HG03175 (cell line): Measurements from ENCODE around the gene SLC25A43.
"Not testable (repeated sequence)": the region's sequence is repeated elsewhere in the genome, so short reads cannot be mapped to it uniquely, and the experiment has no call there.

Source experiments
- ATAC-seq: cut with Tn5 transposase; IDR thresholded peaks from one replicate; pipeline ENCODE4 v1.9.1; 2021; ENCODE audit warnings: mild to moderate bottlenecking, moderate library complexity; ENCODE audit not compliant: unreplicated experiment

Gene SLC25A43

GRCh38 chrX:119398974-119399771 is at the start of gene SLC25A43:
SLC25A43 (plus strand) TSS chrX:119399336; CDS start chrX:119399404, 68 bp downstream.
- ATAC-seq: peak; percentile 95

- no peak for ATAC-seq
These were observed 39.3 kb upstream of the SLC25A43 start for GRCh38 chrX:119359618-119360382.

DNA sequence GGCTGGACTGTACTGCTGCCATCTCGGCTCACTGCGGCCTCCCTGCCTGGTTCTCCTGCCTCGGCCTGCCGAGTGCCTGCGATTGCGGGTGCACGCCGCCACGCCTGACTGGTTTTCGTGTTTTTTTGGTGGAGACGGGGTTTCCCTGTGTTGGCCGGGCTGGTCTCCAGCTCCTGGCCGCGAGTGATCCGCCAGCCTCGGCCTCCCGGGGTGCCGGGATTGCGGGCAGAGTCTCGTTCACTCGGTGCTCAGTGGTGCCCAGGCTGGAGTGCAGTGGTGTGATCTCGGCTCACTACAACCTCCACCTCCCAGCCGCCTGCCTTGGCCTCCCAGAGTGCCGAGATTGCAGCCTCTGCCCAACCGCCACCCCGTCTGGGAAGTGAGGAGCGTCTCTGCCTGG is 37.7 kb upstream of the SLC25A43 start:
- ATAC-seq: not testable (repeated sequence)

DNA sequence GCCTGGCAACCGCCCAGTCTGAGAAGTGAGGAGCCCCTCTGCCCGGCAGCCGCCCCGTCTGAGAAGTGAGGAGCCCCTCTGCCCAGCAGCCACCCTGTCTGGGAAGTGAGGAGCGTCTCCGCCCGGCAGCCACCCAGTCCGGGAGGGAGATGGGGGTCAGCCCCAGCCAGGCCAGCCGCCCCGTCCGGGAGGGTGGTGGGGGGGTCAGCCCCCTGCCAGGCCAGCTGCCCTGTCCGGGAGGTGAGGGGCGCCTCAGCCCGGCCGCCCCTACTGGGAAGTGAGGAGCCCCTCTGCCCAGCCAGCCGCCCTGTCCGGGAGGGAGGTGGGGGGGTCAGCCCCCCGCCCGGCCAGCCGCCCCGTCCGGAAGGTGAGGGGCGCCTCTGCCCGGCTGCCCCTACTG is 37.1 kb upstream of the SLC25A43 start:
- ATAC-seq: not testable (repeated sequence)

- ATAC-seq: no peak
These were observed 35.7 kb upstream of the SLC25A43 start for GRCh38 chrX:119363391-119363790.

DNA sequence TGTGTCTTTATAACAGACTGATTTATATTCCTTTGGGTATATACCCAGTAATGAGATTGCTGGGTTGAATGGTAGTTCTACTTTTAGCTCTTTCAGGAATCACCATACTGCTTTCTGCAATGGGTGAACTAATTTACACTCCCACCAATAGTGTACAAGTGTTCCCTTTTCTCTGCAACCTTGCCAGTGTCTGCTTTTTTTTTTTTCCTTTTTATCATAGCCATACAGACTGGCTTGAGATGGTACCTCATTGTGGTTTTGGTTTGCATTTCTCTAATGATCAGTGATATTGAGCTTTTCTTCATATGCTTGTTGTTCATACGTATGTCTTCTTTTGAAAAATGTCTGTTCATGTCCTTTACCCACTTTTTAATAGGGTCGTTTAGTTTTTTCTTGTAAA is 27.3 kb upstream of the SLC25A43 start:
- not testable (repeated sequence) for ATAC-seq

- no peak for ATAC-seq
These were observed 24.4 kb upstream of the SLC25A43 start for GRCh38 chrX:119374736-119375135.

DNA sequence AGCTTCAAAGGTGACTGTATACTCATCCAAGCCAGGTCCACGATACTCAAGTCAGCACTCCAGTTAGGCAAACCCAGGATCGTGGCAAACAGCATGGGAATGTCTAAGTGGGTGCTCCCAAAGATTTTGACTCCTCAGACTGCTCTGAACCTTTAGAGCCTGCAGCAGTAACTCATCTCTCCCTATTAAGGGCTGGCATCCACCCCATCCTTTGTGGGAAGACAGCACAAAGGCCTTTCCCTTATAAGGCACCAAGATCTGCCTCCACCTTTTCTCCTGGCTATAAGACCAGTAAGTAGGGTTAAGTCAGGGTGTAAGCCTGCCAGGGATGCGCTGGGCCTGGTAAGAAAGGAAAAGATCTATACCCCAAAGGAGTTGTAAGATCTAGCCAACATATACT is 23.6 kb upstream of the SLC25A43 start:
- ATAC-seq: no peak

DNA sequence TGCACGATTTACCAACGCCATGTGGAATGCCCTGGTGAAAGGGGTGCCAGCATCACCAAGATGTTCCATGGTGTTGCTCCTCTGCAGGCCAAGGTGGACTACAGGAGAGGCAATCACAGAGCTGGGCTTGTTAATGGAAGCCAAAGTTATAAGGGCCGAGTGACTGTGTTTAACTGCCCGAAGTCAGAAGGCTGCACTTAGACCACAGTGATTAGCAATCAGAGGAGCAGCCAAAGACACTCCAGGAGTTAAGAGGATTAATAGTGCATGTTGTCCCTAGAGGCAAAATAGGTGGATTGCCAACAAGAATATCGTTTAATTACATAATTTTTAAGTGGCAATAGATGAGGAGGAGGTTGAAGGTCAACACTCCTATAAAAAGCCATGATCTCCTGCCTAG is 22.8 kb upstream of the SLC25A43 start:
- no peak for ATAC-seq

DNA sequence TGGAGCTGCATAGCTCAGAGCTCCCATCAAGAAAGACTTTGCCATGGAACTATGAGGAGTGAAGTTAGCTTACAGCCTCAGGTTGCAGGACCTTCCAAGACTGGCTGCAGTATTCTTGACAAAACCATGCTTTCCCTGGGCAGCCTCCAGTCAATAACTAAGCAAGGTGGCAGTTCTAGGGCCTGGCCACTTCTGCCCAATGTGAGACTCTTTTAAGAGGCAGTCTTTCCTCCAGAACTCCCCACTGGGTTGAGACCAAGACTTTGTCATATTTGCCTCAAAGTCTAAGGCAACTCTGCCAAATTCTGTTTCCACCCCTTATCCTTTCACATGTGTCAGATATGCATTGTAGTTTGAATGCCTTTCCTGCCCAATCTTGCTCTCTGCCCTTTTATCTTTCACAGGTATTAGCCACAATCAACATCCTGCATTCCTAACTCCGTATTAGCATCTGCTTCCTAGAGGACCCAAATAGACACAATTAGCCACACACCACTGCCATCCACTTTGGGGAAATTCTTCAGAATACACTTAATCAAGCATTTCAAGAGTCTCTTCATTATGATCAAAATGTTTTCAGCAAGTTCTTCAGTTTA is 17.7 kb upstream of the SLC25A43 start:
- ATAC-seq: no peak

- no peak for ATAC-seq
These were observed 16.5 kb upstream of the SLC25A43 start for GRCh38 chrX:119382606-119383005.

DNA sequence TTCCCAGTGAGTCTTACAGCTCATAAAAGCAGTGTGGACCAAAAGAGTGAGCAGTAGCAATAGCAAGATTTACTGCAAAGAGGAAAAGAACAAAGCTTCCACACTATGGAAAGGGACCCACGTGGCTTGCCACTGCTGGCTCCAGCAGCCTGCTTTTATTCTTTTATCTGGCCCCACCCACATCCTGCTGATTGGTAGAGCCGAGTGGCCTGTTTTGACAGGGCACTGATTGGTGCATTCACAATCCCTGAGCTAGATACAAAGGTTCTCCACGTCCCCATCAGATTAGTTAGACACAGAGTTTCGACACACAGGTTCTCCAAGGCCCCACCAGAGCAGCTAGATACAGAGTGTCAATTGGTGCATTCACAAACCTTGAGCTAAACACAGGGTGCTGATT is 12.5 kb upstream of the SLC25A43 start:
- ATAC-seq: not testable (repeated sequence)

DNA sequence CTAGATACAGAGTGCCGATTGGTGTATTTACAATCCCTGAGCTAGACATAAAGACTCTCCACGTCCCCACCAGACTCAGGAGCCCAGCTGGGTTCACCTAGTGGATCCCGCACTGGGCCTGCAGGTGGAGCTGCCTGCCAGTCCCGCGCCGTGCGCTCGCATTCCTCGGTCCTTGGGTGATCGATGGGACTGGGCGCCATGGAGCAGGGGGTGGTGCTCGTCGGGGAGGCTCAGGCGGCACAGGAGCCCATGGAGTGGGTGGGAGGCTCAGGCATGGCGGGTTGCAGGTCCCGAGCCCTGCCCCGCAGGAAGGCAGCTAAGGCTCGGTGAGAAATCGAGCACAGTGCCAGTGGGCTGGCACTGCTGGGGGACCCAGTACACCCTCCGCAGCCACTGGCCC is 11.7 kb upstream of the SLC25A43 start:
- ATAC-seq: not testable (repeated sequence)

DNA sequence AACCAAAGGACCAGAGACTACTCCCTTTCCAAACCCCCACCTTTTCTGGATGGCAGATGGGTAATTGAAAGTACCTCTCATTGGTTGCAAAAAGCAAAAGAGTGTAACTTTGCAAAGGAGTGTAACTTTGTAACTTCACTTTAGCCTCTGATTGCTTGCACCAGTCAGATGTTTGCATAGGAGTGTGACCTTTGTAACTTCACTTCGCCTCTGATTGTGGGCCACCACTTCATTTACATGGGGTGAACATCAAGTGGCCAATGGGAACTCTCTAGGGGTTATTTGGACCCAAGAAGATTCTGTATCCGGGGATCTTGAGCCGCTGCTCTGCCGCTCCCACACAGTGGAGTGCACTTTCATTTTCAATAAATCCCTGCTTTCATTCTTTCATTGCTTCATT is 9.9 kb upstream of the SLC25A43 start:
- ATAC-seq: no peak

GRCh38 chrX:119389871-119390501 is 9.2 kb upstream of the SLC25A43 start:
- ATAC-seq: no peak

- no peak for ATAC-seq
These were observed 7.9 kb upstream of the SLC25A43 start for GRCh38 chrX:119391279-119391678.

- no peak for ATAC-seq
These were observed 6.0 kb upstream of the SLC25A43 start for GRCh38 chrX:119393144-119393543.

- peak; percentile 5 for ATAC-seq
These were observed 556 bp upstream of the SLC25A43 start for GRCh38 chrX:119398587-119398973.

- ATAC-seq: peak; percentile 16
These were observed 601 bp downstream of the SLC25A43 start for GRCh38 chrX:119399772-119400101.

DNA sequence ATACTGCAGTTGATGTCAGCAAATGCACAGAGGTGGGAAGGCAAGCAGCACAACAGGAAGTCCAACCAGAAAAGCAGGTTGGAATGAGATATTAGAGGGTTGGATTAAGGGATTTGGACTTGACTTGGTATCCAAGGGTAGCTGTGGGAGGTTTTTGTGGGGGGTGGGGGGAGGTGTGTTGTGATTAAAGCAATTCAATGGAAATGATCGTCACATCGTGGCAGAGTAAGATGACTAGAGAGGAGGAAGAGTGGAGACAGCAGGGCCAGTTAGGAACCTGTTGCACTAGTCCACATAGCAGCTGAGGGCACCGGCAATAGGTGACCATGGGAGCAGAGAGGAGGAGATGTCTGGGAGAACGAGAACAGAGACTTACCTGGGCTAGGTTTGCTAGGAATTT is 2.4 kb downstream of the SLC25A43 start:
- ATAC-seq: no peak

DNA sequence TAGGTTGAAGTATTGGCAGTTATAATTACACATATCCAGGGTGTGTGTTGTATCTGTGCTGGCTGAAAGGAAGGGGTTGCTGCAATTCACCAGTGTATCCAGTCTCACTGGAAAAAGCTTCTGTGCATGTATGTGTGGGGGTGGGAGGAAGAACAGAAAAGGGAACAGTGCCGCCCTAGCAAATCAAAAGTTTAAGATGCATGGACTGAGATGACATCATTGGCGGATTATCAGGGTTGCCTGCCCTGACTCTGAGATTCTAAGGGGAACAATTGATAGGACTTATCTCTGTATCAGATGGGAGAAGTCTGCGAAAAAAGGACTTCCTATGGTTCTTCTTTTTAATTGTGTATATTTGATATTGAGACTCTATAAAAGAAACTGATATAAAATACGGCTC is 3.5 kb downstream of the SLC25A43 start:
- no peak for ATAC-seq
